Stimulated activated CD4-positive, alpha-beta T cell treated with anti-CD3 and anti-CD28 coated beads, Interleukin-15, amount 100 ng/mL, for 24 hours (primary cell): ENCODE data around the gene LMOD2.
"Not testable (repeated sequence)": the region's sequence is repeated elsewhere in the genome, so short reads cannot be mapped to it uniquely, and the experiment has no call there.

Experiments
- DNase-seq: peaks from one replicate; pipeline ENCODE4 v3.0.0-alpha.2; 2020

LMOD2 gene, protein sequence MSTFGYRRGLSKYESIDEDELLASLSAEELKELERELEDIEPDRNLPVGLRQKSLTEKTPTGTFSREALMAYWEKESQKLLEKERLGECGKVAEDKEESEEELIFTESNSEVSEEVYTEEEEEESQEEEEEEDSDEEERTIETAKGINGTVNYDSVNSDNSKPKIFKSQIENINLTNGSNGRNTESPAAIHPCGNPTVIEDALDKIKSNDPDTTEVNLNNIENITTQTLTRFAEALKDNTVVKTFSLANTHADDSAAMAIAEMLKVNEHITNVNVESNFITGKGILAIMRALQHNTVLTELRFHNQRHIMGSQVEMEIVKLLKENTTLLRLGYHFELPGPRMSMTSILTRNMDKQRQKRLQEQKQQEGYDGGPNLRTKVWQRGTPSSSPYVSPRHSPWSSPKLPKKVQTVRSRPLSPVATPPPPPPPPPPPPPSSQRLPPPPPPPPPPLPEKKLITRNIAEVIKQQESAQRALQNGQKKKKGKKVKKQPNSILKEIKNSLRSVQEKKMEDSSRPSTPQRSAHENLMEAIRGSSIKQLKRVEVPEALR

DNA sequence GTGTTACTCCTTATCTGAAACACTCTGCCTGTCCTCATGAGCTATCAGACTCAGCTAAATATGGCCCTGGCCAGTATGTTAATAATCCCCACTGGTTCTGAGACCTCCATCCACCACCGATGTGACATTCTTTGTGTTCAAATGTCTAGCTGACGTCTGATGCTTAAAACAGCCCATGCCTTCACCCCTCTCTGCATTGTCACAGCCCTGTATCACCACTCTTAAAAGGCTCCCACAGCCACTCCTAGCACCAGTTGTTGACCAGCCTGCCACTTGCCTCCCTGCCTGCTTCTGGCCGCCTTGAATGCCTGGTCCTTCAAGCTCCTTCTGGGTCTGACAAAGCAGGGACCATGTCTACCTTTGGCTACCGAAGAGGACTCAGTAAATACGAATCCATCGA lies at the start of gene LMOD2:
Gene LMOD2, plus strand, starts transcription at position 253 of the 400 bp plus-strand sequence. Its CDS starts 98 bp downstream, at position 351.
- DNase-seq: no peak

DNA sequence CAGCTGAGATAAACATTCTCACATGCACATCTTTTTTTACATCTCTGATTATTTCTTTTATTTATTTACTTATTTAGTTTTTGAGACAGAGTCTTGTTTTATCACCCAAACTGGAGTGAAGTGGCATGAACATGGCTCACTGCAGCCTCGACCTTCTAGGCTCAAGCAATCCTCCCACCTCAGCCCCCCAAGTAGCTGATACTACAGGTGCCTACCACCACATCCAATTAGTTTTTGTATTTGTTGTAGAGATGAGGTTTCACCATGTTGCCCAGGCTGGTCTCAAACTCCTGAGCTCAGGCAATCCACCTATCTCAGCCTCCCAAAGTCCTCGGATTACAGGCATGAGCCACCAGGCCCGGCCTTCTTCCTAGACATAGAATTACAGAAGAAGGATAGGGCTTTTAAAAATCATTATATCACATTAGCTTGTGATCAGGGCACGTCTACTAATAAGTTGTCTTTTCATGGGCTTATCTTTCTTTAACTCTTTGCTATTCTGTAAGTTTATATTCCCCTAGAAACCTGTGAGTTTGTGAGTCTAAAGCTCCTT lies 48.2 kb upstream of the LMOD2 start:
- DNase-seq: no peak

DNA sequence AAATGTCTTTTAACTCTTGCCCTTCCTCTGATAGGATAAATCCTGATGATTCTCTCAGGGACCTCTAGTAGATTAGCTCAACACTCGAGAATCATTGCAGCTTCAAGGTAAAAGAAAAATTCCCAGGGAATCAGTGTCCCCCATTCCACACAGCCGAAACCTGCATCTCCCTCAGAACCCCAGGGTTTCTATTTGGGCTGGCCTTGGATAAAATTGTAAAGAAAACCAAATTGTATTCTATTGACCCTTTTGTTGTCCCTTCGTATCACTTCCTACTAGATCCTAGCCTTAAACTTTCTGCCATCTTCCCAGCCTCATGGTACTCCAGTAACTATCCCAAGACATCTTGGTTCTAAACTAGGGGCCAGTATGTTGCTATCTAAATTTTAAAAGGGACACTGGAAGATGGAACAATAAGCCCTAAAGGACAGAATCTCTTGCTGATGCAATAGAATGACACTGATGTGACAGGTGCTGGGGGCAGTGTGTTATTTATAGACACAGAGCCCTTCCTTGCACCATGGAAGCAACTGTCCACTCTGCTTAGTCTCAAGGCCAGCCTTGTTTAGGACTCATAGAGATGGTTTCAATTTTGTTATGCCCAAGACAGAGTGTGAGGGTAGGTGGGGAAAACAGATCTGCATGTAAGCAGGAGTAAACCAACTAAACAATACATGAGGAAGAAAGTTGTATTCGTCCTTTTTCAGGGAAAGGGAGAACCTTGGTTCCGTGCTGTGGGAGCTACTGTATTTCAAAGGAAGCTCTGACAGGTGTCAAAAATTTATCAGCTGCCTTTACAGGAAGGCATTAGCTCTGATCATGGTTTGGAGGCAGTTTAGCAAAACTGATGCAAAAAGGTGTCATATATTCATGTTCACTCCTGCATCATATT lies 46.4 kb upstream of the LMOD2 start:
- DNase-seq: no peak

DNA sequence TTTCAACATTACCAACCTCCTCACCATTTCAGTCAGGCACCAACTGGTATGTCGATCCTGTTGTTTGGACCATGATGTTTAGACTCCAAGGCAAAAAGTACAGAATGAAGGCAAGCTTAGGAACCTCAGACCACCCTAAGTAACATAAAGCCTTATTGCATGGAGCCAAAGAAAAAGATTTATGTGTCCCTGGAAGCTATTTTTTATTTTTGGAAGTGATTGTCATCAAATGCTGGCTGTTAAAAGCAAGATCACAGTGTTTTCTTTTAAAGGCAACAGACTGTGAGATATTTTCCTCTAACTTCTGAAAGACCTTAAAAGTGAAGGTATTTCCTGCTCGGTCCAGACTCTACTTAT lies 45.8 kb upstream of the LMOD2 start:
- DNase-seq: no peak

DNA sequence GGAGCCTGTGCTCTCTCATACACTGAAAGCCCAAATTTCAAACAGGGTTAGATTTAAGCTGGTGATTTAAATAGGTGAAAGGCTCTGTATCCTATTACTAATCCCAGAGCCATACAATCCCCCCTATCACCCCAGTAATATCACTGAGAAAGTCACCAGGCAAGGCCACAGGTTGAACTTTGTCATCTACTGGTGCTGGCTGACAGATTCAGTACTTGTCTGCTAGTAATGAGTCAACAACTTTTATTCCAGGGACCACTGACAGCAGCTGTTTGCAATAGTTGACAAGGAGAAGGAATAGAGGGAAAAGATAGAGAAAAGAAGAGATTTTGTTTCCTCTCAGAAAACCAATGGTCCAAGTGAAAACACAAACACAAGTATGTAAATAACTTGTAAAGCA lies 43.6 kb upstream of the LMOD2 start:
- no peak for DNase-seq

DNA sequence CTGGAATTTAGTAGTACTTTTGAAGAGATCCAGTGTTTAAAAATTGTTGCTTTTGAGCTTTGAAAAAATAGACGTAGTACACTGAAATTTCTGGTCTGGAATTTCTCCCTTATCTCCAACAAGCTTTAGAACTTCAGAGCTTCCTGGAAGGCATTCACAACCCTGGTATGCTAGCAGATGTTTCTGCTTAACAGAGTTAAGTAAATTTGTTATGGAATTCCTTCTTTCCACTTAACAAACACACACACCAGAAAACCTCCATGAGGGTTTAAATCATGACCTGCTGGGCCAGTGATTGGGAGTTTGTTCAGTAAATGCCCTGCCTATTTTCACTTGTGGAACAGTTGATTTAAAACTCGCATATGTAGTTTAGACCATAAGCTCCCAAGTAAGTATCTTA lies 40.3 kb upstream of the LMOD2 start:
- no peak for DNase-seq

DNA sequence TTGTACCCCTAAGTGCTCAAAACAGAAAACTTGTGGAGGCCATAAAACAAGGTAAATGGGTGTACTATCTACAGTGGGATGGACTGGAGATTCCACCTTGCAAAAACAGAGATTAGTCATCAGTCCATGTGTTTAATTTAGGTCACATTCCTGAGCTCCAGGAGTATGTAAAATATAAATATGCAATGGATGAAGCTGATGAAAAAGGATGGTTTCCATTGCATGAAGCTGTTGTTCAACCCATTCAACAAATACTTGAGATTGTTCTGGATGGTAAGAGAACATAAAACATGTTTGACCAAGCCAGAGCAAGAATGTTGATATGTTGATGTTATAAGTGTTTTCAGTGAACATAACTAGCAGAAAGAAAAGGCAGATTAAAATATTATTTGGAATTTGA lies 39.4 kb upstream of the LMOD2 start:
- no peak for DNase-seq

- no peak for DNase-seq
Observed at GRCh38 chr7:123621707-123622106, 34.0 kb upstream of the LMOD2 start.

GRCh38 chr7:123622660-123623386 lies 32.8 kb upstream of the LMOD2 start:
- DNase-seq: no peak

- DNase-seq: peak; percentile 78
Observed at GRCh38 chr7:123624527-123625183, 31.0 kb upstream of the LMOD2 start.

DNA sequence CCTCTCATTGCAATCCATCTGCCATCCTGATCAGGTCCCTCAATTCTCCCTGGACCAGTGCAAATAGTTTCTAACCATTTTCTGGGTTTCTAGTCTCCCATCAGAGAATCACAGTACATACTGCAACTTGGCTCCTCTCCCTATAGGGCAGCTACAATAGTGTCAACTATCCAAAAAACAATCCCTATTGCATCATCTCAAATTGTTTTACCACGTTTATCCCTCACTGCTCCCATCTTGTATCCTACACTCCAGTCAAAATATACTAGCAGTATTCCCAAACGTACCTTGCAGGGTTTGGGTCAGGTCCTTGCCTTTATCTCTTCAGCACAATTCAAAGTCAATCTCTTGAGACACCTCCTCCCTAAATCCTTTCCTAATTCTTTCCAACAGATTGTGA lies 30.4 kb upstream of the LMOD2 start:
- DNase-seq: no peak

DNA sequence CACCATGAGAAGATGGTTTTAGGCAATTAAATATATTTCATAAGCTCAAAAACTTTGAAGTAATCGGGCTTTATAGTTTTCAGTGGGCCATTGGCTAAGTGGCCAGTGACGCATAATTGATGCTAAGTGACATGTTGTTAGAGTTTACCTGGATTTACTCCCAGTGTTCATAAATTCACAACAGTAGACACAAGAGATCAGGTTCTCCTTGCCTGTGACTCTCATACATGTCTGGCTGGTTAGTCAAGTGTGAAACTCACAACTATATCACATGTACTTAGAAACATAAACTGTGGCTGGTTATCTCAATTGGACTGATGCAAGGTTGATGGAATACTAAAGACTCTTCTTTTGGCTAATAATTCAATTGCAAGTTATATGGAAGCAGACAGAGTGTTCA lies 27.8 kb upstream of the LMOD2 start:
- DNase-seq: no peak

DNA sequence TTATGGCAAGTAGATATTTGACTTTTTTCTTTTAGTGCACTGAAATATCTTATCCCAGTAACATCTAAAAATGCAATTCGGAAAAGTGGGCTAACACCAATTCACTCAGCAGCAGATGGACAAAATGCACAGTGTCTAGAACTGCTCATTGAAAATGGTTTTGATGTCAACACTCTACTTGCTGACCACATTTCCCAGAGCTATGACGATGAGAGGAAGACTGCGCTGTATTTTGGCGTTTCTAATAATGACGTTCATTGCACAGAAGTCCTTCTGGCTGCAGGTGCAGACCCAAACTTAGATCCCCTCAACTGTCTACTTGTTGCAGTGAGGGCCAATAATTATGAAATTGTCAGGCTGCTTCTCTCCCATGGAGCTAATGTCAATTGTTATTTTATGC lies 26.8 kb upstream of the LMOD2 start:
- DNase-seq: no peak

- no peak for DNase-seq
Observed at GRCh38 chr7:123629281-123629680, 26.4 kb upstream of the LMOD2 start.

DNA sequence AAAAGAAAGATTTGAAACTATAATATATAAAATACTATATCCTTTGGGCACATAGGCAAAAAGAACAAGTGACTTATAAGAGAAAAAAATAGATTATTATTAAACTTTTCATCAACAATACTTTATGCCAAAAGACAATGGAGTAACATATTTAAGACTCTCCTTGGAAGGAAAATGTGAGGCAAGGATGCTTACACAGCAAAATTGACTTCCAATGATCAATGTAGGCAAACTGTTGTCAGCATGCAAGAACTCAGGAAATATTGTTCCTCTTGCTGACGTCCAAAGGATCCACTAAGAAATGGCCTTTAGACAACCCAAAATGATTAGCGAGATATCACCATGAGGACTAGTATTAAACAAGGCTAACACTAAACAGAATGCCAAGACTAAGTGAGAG lies 22.9 kb upstream of the LMOD2 start:
- DNase-seq: no peak

DNA sequence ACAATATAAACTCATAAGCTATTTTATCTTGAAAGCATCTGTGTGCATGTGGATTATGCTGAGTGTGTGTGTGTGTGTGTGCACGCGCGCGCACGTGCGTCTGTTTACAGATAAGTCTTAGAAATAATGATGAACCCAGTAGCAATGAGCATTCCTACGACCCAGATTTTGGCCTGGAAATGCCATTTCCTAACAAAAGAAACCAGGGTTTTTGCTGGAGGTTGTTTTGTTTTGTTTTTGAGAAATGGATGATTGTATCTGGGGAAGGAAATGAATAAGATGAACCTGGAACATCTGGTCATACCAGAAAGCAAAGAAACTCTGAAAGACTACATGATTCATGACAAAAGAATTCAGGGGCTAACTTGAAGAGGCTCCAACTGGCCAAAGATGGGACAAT lies 22.1 kb upstream of the LMOD2 start:
- DNase-seq: no peak

DNA sequence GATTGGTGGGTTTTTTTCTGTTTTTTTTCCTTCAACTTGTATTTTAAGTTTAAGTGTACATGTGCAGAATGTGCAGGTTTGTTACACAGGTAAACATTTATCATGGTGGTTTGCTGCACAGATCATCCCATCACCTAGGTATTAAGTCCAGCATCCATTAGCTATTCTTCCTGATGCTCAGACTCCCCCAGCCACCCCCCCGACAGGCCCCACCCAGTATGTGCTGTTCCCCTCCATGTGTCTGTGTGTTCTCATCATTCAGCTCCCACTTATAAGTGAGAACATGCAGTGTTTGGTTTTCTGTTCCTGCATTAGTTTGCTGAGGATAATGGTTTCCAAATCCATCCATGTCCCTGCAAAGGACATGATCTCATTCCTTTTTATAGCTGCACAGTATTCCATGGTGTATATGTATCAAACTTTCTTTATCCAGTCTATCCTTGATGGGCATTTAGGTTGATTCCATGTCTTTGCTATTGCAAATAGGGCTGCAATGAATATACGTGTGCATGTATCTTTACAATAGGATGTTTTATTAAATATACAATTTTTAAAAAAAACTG lies 21.6 kb upstream of the LMOD2 start:
- DNase-seq: not testable (repeated sequence)

GRCh38 chr7:123635551-123636359 lies 19.9 kb upstream of the LMOD2 start:
- DNase-seq: no peak

GRCh38 chr7:123637203-123637602 lies 18.5 kb upstream of the LMOD2 start:
- no peak for DNase-seq

DNA sequence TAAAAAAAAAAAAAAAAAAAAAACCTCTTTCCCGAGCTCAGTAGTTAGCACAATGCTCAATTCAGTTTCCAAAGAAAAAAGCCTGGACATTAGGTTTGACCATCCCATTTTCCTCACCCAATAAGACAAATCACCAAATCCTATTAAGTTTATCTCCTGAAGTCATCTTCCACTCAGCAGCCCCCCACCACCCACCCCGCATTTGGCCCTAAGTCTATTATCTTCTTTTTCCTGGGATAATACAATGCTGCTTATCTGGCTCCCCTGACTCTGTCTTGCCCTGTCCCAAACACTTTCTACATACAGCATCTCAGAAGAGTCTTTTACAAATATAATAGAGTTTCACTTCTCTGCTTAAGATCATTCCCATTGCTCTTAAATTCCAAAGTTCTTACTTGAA lies 17.8 kb upstream of the LMOD2 start:
- DNase-seq: no peak

DNA sequence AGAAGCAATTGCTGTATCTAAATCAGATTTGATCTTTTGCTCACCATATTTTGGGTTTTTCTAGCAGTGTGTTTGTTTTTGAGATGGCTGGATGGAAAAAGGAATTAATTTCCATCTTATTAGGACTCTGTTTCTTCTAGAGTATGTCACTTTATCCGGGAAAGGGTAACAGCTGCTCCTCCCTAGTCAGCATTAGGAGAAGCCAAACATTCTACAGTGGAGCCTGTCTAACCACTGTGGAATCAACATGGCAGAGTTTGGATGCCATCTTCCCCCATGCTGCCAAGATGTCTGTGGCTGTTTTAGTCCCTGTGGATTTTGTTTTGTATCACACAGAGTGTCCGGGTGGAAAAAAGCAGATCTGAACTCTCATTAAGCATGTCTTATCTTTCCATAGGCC lies 16.0 kb upstream of the LMOD2 start:
- no peak for DNase-seq
